Measurements from ENCODE around the gene TANGO2. TPM values are rescaled to one million over a fixed set of nuclear protein-coding genes. Genes with fewer than 3 reads are reported as not detected.

Gene TANGO2
- total and polyA plus RNA-seq, 9 of the 15 experiments (the other 6 are each of a cell fraction or from before 2014, with no cell fraction given): 15.5 to 94.9 (median 70.1) TPM

- TF ChIP-seq ZNF277 (CRISPR knock-in tag; IDR thresholded peaks at IDR 0.05; ENCODE audit: borderline replicate concordance): 0 out of 2 replicates have a peak, but pooled peaks have one; percentile 25
- TF ChIP-seq HDAC8 (tag; IDR thresholded peaks at IDR 0.05): no peak
Observed at GRCh38 chr22:20106205-20106848, 85.4 kb downstream of the TANGO2 start (continued).

GRCh38 chr22:20106849-20107237, 85.9 kb downstream of the TANGO2 start:
- peaks cover 0 to 45% of the 10 kb centered on the region in 2 experiments; a peak in 3 of 5 replicates for H3K4me1 ChIP-seq (replicated peaks in 1 of 2; ENCODE audit: control insufficient read depth in 2 of 2, insufficient read depth in 2 of 2, low read length in 2 of 2)
- no peak for FAIRE-seq
- peaks cover 9% of the 10 kb centered on the region for H3K9me1 ChIP-seq (ENCODE audit: control insufficient read depth, insufficient read depth, low read length)
- H3K36me3 ChIP-seq (ENCODE audit: control insufficient read depth, insufficient read depth, low read length): peaks cover 97% of the 10 kb centered on the region
- 95% methylated on average over 10 of the region's 10 CpGs for WGBS (ENCODE audit: insufficient coverage, low coverage, missing lambda C conversion rate)
- in situ Hi-C loops (cut with MboI) (no loop called here), intact Hi-C loops (cut with micrococcal nuclease) (no loop called here)
- H3K9ac ChIP-seq (ENCODE audit: insufficient read depth in 1 of 2, low read depth in 2 of 2, low read length in 2 of 2): peak overlapping the region in 1 of 2 experiments; percentile 49; a peak in 1 of 4 replicates
- H3K79me2 ChIP-seq (ENCODE audit: control insufficient read depth, insufficient read depth, low read length): peaks cover 30% of the 10 kb centered on the region
- BruUV-seq (replicated peaks): no TSS peak
- H2AFZ ChIP-seq (ENCODE audit: low read depth, low read length): no peak overlapping the region
- ChIA-PET POLR2A (interaction anchor here (0.6 to 20.7 kb wide), 5 partner anchors 11 to 48 kb away, joined by 3 to 513 read pairs (median 7); partner anchors contain the start of genes RANBP1 and TRMT2A), CTCF (ENCODE audit: low intra/inter-chr PET ratio) (no interaction called here)
- no peak for ATAC-seq
- peaks cover 74% of the 10 kb centered on the region for H4K20me1 ChIP-seq (replicated peaks; ENCODE audit: control insufficient read depth, insufficient read depth, low read length)
- H3K4me2 ChIP-seq (ENCODE audit: insufficient read depth, low read length): no peak overlapping the region
- no peak overlapping the region for H3K27ac ChIP-seq (ENCODE audit: extremely low read depth, low read depth, low read length)
- no peak overlapping the region for H3K4me3 ChIP-seq
- H3K9me3 ChIP-seq (replicated peaks; ENCODE audit: control insufficient read depth, insufficient read depth, low read depth, low read length): no peaks in the 10 kb centered on the region
- no peaks in the 10 kb centered on the region for H3K27me3 ChIP-seq (ENCODE audit: control insufficient read depth in 2 of 2, insufficient read depth in 2 of 2, low read length in 2 of 2)
- DNase-seq (ENCODE audit: extremely low read depth in 1 of 4, low spot score in 3 of 4): no peak
- no peak for TF ChIP-seq CXXC5 (CRISPR knock-in tag; IDR thresholded peaks at IDR 0.05)
- no peak for TF ChIP-seq EHMT2 (IDR thresholded peaks at IDR 0.05)
- 0 out of 2 replicates have a peak, but pooled peaks have one; percentile 64 for TF ChIP-seq OTX1 (CRISPR knock-in tag; IDR thresholded peaks at IDR 0.05)
- TF ChIP-seq MTF1 (CRISPR knock-in tag; IDR thresholded peaks at IDR 0.05; ENCODE audit: borderline replicate concordance): no peak
- TF ChIP-seq RBFOX2 (IDR thresholded peaks at IDR 0.05; ENCODE audit: low read depth, low read length): peak; percentile 36; the same call in 1 of the 2 replicates
- TF ChIP-seq SRF (CRISPR knock-in tag; IDR thresholded peaks at IDR 0.05): no peak
- TF ChIP-seq SMAD2 (IDR thresholded peaks at IDR 0.05; ENCODE audit: low read depth, low read length): no peak

Data from K562 (cell line).